ENCODE measurements around the gene STARD13. TPM values are rescaled to one million over a fixed set of nuclear protein-coding genes. Genes with fewer than 3 reads are reported as not detected.
"Not testable (repeated sequence)": the region's sequence is repeated elsewhere in the genome, so short reads cannot be mapped to it uniquely, and the experiment has no call there.

Gene STARD13
- total and polyA plus RNA-seq, 2 donors from 2014 or later: 5.1 to 37.2 TPM

DNA sequence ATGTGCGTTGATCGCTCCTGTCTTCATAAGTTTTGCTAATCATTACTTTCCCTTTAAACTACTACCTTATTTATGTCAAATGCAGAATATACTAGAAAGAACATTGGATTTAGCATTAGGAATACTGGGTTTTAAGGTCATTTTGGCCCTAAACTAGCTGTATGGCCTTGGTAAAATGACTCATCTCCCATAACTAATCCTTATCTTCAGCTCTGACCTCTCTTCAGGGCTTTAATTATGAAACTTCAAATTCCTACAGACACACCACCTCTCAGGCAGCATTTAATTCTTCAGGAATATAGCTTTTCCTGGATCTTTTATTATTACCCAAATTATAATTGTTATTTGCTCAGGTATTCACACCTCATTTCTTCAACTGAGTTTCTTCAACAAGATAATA, 121.2 kb downstream of the STARD13 start:
- H3K27me3 ChIP-seq (ENCODE audit: control insufficient read depth, insufficient read depth, low read length): no peaks in the 10 kb centered on the region
- no peak overlapping the region for H3K9ac ChIP-seq (ENCODE audit: low read length in 3 of 3)
- H3K27ac ChIP-seq (ENCODE audit: low read depth in 2 of 2, low read length in 2 of 2): no peak overlapping the region
- FAIRE-seq: no peak
- H3K9me3 ChIP-seq (ENCODE audit: control insufficient read depth in 2 of 3, insufficient read depth in 1 of 3, low read length in 3 of 3): no peaks in the 10 kb centered on the region
- intact Hi-C loops (cut with DNase I): no loop called here
- peaks cover 0 to 10% (median 9%) of the 10 kb centered on the region in 3 donors for H3K36me3 ChIP-seq (ENCODE audit: control insufficient read depth in 2 of 3, insufficient read depth in 3 of 3, low read length in 3 of 3)
- no peak overlapping the region for H3K4me3 ChIP-seq (ENCODE audit: low read length in 3 of 3)
- H3K4me1 ChIP-seq (ENCODE audit: control insufficient read depth in 2 of 3, insufficient read depth in 2 of 3, low read depth in 1 of 3, low read length in 3 of 3): peaks cover 0 to 13% (median 5%) of the 10 kb centered on the region in 3 donors
- no peak for TF ChIP-seq CTCF (IDR thresholded peaks at IDR 0.05; ENCODE audit: borderline replicate concordance, extremely low read depth, insufficient read depth)
- DNase-seq: no peak

- H3K4me1 ChIP-seq (ENCODE audit: control insufficient read depth in 2 of 3, insufficient read depth in 2 of 3, low read depth in 1 of 3, low read length in 3 of 3); H3K27me3 ChIP-seq (ENCODE audit: control insufficient read depth, insufficient read depth, low read length); intact Hi-C loops (cut with DNase I); H3K9ac ChIP-seq (ENCODE audit: low read length in 3 of 3); H3K27ac ChIP-seq (ENCODE audit: low read depth in 2 of 2, low read length in 2 of 2); FAIRE-seq; H3K36me3 ChIP-seq (ENCODE audit: control insufficient read depth in 2 of 3, insufficient read depth in 3 of 3, low read length in 3 of 3); H3K9me3 ChIP-seq (ENCODE audit: control insufficient read depth in 2 of 3, insufficient read depth in 1 of 3, low read length in 3 of 3); H3K4me3 ChIP-seq (ENCODE audit: low read length in 3 of 3); DNase-seq: not testable (repeated sequence)
Measured at GRCh38 chr13:33162725-33163124, 122.8 kb downstream of the STARD13 start.

- FAIRE-seq (no peak), DNase-seq (no peak)
- Histone ChIP-seq H3K36me3 (ENCODE audit: control insufficient read depth in 2 of 3, insufficient read depth in 3 of 3, low read length in 3 of 3) (peaks cover 0 to 5% (median 0%) of the 10 kb centered on the region in 3 donors), H3K4me3 (ENCODE audit: low read length in 3 of 3) (no peak overlapping the region), H3K27ac (ENCODE audit: low read depth in 2 of 2, low read length in 2 of 2) (no peak overlapping the region), H3K4me1 (ENCODE audit: control insufficient read depth in 2 of 3, insufficient read depth in 2 of 3, low read depth in 1 of 3, low read length in 3 of 3) (peaks cover 5 to 6% (median 5%) of the 10 kb centered on the region in 3 donors), H3K27me3 (ENCODE audit: control insufficient read depth, insufficient read depth, low read length) (no peaks in the 10 kb centered on the region), H3K9ac (ENCODE audit: low read length in 3 of 3) (no peak overlapping the region), H3K9me3 (ENCODE audit: control insufficient read depth in 2 of 3, insufficient read depth in 1 of 3, low read length in 3 of 3) (no peaks in the 10 kb centered on the region)
- intact Hi-C loops (cut with DNase I): no loop called here
- TF ChIP-seq CTCF (IDR thresholded peaks at IDR 0.05; ENCODE audit: borderline replicate concordance, extremely low read depth, insufficient read depth): no peak
Measured at GRCh38 chr13:33158816-33159215, 126.7 kb downstream of the STARD13 start.

DNA sequence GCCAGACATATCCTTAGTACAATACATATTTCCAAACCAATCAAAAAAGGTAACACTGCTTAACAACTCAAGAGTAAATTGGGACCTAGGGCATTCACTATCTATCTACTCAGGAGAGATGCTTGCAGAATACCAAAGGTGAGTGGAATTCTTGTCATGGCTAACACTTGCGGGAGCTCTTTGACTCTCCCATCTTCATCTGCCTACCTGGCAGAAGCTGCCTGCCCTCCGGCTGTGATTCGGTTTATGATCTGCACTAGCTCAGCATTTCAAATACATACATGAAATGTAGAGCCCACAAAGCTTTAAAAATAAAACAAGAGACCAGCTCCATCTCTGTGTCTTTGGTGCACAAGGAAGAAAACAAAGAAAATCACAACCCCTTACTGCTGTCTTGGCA, 127.3 kb downstream of the STARD13 start:
- DNase-seq (no peak), FAIRE-seq (no peak)
- Histone ChIP-seq H3K4me1 (ENCODE audit: control insufficient read depth in 2 of 3, insufficient read depth in 2 of 3, low read depth in 1 of 3, low read length in 3 of 3) (peaks cover 7% of the 10 kb centered on the region in 3 donors), H3K27me3 (ENCODE audit: control insufficient read depth, insufficient read depth, low read length) (no peaks in the 10 kb centered on the region), H3K9me3 (ENCODE audit: control insufficient read depth in 2 of 3, insufficient read depth in 1 of 3, low read length in 3 of 3) (no peaks in the 10 kb centered on the region), H3K4me3 (ENCODE audit: low read length in 3 of 3) (no peak overlapping the region), H3K9ac (ENCODE audit: low read length in 3 of 3) (no peak overlapping the region), H3K36me3 (ENCODE audit: control insufficient read depth in 2 of 3, insufficient read depth in 3 of 3, low read length in 3 of 3) (peaks cover 0 to 5% (median 0%) of the 10 kb centered on the region in 3 donors), H3K27ac (ENCODE audit: low read depth in 2 of 2, low read length in 2 of 2) (no peak overlapping the region)
- TF ChIP-seq CTCF (IDR thresholded peaks at IDR 0.05; ENCODE audit: borderline replicate concordance, extremely low read depth, insufficient read depth): no peak
- intact Hi-C loops (cut with DNase I): no loop called here
